SJCRH30 (cell line): ENCODE data around the gene SPRED2. TPM values are rescaled to one million over a fixed set of nuclear protein-coding genes. Genes with fewer than 3 reads are reported as not detected.
A peak's percentile ranks its signal among the peaks of the same experiment; 100 is the strongest.

ENCODE experiments used
- DNase-seq, 2 experiments: peaks; one replicate each; pipeline ENCODE4 v3.0.0-alpha.2; 2015 to 2020
- H3K27ac ChIP-seq: fragments of 250-450 bp; sonication (Bioruptor Pico); 2 replicates; pipeline ENCODE4 v1.5.1; 2020; ENCODE audit warnings: mild to moderate bottlenecking, moderate library complexity
- H3K27me3 ChIP-seq: fragments of 250-450 bp; sonication (Bioruptor Pico); 2 replicates; pipeline ENCODE4 v1.5.1; 2020; ENCODE audit warnings: mild to moderate bottlenecking, moderate library complexity
- H3K36me3 ChIP-seq: fragments of 250-450 bp; sonication (Bioruptor Pico); 2 replicates; pipeline ENCODE4 v1.5.1; 2020; ENCODE audit warnings: mild to moderate bottlenecking, moderate library complexity
- H3K4me1 ChIP-seq: fragments of 250-450 bp; sonication (Bioruptor Pico); 2 replicates; pipeline ENCODE4 v1.5.1; 2020; ENCODE audit warnings: mild to moderate bottlenecking, moderate library complexity
- H3K4me3 ChIP-seq: fragments of 250-450 bp; sonication (Bioruptor Pico); 2 replicates; pipeline ENCODE4 v1.5.1; 2020; ENCODE audit warnings: mild to moderate bottlenecking, moderate library complexity
- H3K9me3 ChIP-seq: fragments of 250-450 bp; sonication (Bioruptor Pico); replicated peaks from 2 replicates; pipeline ENCODE4 v1.5.1; 2020; ENCODE audit warnings: mild to moderate bottlenecking, moderate library complexity
- total RNA-seq: library from RNA; depleted of rRNA; stranded (reverse); fragments of >200 nt; shearing (Covaris generic); gene quantifications from 2 replicates; pipeline ENCODE4 v1.2.3, GENCODE V29; 2014

Gene SPRED2
- total RNA-seq, 1 experiment from 2014 or later: 20.8 TPM

DNA sequence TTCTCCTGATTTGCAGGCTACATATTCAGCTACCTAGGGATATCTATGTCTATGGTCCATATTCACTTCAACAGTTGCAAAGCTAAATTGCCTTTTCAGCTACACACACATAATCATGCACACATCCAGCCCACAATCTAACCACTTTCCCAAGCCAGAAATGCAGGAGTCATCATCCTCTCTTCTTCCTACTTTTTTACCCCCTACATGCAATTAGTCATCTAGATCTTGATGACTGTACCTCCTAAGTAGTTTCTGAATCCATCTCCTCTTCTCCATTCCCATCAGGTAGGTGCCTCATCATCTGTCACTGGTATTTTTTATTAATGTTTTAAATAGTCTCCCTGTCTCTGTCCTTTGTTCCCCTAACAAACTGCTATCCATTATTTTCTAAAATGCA is 23.7 kb upstream of the SPRED2 start:
- DNase-seq: no peak
- Histone ChIP-seq H3K4me1 (no peaks in the 10 kb centered on the region), H3K4me3 (no peak overlapping the region), H3K9me3 (peaks cover 2% of the 10 kb centered on the region; the same call in 1 of the 2 replicates), H3K27me3 (no peaks in the 10 kb centered on the region), H3K36me3 (no peaks in the 10 kb centered on the region), H3K27ac (no peak overlapping the region)

DNA sequence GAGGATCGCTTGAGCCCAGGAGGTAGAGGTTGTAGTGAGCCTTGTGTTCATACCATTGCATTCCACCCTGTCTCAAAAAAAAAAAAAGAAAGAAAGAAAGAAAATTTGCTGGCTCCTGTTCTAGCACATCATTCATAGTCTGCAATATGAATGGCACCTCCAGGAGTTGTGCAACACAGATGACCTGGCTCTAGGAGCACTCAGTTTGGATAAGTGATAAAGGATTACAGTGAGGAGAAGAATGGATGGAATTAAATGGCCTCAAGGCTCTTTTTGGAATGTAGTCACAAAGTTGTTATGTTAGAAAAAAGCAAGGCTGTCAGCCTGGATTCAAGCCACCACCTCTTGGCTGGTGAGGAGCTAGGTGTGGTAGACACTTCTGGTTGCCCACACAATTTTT is 21.5 kb upstream of the SPRED2 start:
- H3K4me3 ChIP-seq: no peak overlapping the region
- no peak for DNase-seq
- no peaks in the 10 kb centered on the region; the same call in 1 of the 2 replicates for H3K36me3 ChIP-seq
- H3K27ac ChIP-seq: no peak overlapping the region
- H3K27me3 ChIP-seq: no peaks in the 10 kb centered on the region
- H3K9me3 ChIP-seq: peaks cover 2% of the 10 kb centered on the region; the same call in 1 of the 2 replicates
- H3K4me1 ChIP-seq: no peaks in the 10 kb centered on the region

DNA sequence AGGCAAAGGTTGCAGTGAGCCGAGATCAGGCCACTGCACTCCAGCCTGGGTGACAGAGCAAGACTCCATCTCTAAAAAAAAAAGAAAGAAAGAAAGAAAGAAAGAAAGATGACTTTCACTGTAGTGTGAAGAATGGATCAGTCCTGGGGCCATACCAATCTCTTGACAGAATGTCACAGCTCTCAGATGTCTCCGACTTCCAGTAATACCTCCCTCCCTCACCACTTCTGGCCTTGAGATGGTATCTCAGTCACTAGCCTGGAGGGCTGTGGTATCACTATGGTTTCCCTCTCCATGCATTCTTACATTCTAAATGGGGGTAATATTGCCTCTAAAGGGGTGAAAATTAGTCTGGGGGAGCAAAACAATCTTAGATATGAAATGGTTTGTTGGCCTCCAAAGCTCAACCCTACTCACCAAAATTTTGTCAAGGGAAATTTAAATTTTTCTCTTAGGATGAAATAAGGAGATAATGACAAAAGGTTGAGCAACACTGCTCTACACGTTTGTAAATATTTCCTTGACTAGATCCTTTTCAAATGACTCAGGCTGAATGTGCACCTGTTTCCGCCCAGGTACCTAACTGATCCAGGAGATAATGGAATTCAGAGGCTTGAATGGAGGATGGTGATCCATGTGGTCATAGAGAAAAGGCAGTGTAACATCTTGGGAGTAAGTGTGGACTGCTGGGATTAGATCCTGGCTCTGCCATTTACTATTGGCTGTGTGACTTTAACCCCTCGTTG is 19.9 kb upstream of the SPRED2 start:
- H3K4me1 ChIP-seq: no peaks in the 10 kb centered on the region
- H3K4me3 ChIP-seq: no peak overlapping the region
- no peaks in the 10 kb centered on the region; the same call in 1 of the 2 replicates for H3K36me3 ChIP-seq
- H3K27me3 ChIP-seq: no peaks in the 10 kb centered on the region
- peaks cover 7% of the 10 kb centered on the region; the same call in 1 of the 2 replicates for H3K9me3 ChIP-seq
- no peak overlapping the region for H3K27ac ChIP-seq
- no peak for DNase-seq

DNA sequence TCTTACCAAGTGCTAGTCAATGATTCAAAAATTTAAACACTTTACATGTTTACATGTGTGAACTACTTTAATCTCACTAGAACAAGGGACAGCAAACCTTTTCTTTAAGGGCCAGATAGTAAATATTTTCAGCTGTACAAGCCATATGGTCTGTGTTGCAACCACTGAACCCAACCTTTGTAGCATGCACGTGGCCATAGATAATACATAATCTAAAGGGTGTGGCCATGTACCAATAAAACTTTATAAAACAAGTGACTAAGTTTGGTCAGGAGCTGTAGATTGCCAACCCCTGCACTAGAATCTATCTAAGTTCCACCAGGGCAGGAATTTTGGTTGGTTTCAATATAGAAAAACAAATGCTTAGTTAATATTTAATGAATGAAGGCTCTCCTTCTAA is 18.4 kb upstream of the SPRED2 start:
- no peak overlapping the region for H3K27ac ChIP-seq
- H3K36me3 ChIP-seq: no peaks in the 10 kb centered on the region; the same call in 1 of the 2 replicates
- H3K27me3 ChIP-seq: no peaks in the 10 kb centered on the region
- no peaks in the 10 kb centered on the region for H3K4me1 ChIP-seq
- H3K4me3 ChIP-seq: no peak overlapping the region
- DNase-seq: no peak
- peaks cover 7% of the 10 kb centered on the region; the same call in 1 of the 2 replicates for H3K9me3 ChIP-seq

DNA sequence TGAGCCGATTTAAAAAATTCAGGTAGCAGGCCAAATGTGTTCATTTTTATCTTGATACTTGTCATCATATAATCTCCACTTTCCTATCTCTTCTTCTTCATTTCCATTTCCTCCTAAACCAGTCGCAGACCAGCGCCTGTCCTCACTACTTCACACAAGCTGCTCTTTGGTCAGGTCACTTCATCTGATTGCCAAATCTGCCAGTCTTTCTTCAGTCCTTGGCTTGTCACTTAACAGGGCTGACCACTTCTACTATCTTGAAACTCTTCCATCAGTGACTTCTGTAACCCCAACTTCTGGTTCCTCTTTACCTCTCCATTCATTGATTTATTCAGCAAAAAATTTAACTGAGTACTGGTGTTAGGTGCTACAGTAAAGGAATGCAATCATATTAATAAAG is 18.0 kb upstream of the SPRED2 start:
- Histone ChIP-seq H3K27ac (no peak overlapping the region), H3K36me3 (no peaks in the 10 kb centered on the region; the same call in 1 of the 2 replicates), H3K27me3 (no peaks in the 10 kb centered on the region), H3K4me1 (no peaks in the 10 kb centered on the region), H3K9me3 (peaks cover 7% of the 10 kb centered on the region; the same call in 1 of the 2 replicates), H3K4me3 (no peak overlapping the region)
- no peak for DNase-seq

DNA sequence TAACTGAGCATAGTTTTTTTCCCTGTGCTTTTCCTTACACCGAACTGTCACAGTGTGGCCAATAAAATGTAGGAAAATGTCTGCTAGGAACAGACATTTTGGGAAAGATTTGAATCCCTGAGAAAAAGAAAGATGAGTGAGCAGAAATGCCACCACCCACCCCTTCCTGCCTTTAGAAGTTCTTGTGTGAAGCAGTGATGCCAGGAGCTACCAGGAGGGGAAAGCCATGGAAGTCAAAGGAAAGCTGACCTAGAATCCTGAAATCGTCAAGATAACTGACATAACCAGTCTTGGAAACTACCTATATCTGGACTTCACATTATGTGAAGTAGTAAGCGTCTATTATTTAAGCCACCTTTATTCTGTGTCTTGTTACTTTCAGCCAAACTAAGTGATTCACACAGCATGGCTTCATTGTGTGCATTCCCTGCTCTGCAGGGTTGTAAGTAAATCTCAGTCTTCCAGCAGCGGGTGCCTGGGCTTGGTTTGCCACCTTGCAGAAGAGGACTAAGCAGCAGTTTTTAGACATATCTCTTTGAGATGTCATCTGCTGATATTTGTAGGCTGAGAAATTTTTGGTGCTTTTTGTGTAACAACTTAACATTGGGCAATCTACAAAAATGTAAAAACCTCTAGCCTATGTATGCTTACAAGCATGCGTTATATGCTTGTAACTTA is 11.2 kb upstream of the SPRED2 start:
- DNase-seq: no peak
- H3K9me3 ChIP-seq: 0 out of 2 replicates have a peak, but pooled peaks cover 5% of the 10 kb centered on the region
- no peaks in the 10 kb centered on the region for H3K27me3 ChIP-seq
- H3K36me3 ChIP-seq: no peaks in the 10 kb centered on the region
- no peaks in the 10 kb centered on the region for H3K4me1 ChIP-seq
- no peak overlapping the region for H3K4me3 ChIP-seq
- no peak overlapping the region for H3K27ac ChIP-seq

DNA sequence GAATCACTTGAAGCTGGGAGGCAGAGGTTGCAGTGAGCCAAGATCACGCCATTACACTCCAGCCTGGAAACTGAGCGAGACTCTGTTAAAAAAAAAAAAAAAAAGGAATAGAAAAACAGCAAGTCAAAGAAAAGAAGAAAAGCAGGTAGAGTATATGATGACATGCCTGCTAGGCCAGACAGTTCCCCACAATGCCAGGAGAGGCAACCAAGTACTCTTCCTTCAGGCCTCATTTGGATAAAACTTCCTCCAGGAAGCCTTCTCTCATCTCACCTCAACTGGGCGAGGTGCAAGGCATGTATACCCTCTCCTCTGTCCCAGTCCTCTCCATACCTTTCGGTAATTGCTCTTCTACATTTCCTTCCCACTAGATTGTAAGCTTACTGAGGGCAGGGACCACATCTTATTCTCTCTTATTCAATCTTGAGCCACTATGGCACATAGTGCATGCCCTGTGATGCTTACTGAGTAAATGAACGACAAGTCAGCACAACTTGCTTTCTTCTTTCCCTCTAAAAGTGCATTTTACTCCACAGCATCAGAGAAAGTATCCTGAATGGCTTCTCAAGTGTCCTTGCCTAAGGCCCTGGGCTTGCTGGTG is 10.1 kb upstream of the SPRED2 start:
- no peaks in the 10 kb centered on the region for H3K4me1 ChIP-seq
- no peaks in the 10 kb centered on the region for H3K36me3 ChIP-seq
- no peak overlapping the region for H3K4me3 ChIP-seq
- H3K27me3 ChIP-seq: no peaks in the 10 kb centered on the region
- no peak for DNase-seq
- no peak overlapping the region for H3K27ac ChIP-seq
- no peaks in the 10 kb centered on the region for H3K9me3 ChIP-seq

DNA sequence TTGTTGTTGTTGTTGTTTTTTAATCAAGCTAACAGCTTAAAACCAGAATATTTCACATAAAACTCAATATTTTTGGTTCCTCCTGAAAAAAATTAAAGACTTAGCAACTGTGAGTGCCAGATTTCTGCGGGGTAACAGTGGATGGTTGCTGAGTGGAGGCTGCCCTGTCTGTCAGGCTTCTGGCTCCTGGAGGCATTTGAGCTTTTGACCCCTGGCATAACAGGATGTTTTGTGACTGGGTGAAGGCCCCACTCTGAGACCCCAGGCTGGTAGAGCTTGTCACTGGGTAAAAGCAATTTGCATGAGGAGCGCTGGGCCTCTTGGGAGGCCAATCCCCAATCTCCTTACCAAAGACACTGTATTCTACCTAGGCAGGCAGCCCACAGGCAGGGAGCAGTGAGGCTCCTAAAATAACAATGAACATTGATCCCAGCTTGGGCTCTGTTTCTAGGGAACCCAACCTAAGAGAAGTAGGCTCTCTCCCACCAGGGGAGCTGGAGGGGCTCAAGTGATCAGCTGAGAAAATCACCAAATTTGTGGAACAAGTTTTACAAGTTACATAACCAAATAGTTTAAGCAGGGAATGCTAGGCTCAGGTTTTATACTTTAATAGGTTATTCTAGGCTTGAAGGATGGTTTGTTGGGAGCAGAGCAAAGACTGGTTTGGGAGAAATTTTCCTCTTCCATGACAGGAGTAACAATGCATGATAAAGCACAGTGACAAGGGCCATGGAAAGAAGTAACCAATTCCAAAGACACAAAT is 5.9 kb upstream of the SPRED2 start:
- no peaks in the 10 kb centered on the region for H3K27me3 ChIP-seq
- no peak overlapping the region for H3K27ac ChIP-seq
- peaks cover 4% of the 10 kb centered on the region; the same call in 1 of the 2 replicates for H3K4me1 ChIP-seq
- H3K36me3 ChIP-seq: no peaks in the 10 kb centered on the region
- DNase-seq: no peak
- no peaks in the 10 kb centered on the region for H3K9me3 ChIP-seq
- no peak overlapping the region for H3K4me3 ChIP-seq

DNA sequence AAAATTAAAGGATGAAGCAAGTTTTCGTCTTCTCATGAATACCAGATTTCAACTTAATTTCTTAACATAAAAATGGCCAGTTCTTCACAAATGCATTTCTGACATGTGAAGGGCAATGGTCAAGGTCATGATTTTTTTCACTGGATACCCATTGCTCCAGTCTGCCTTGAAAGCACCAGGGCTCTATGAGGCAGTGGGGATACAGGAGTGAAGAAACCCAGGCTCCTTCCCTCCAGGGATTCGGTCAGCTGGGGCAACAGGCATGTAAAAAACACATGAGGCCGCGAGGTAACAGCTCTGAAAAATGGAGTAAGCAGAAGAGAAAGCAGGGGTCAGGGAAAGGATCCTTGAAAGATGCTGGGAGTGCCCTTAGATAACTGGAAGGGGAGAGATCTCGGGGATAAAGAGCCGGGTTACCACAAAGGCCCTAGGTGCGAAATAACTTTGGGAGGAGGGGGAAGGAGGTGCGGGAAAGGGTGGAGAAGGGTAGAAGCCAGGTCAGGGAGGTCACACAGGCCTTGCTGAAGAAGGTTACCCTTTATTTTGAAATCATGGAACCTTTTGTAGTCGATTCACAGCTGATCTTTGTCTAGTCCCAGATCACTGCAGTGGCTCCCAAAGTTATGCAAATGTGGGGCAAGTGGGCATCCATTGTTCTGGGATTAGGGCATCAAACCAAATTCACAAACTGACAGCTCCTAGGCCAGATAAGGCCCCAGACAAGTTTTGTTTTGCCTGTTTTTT is 5.2 kb upstream of the SPRED2 start:
- H3K4me3 ChIP-seq: peak overlapping the region; percentile 66

DNA sequence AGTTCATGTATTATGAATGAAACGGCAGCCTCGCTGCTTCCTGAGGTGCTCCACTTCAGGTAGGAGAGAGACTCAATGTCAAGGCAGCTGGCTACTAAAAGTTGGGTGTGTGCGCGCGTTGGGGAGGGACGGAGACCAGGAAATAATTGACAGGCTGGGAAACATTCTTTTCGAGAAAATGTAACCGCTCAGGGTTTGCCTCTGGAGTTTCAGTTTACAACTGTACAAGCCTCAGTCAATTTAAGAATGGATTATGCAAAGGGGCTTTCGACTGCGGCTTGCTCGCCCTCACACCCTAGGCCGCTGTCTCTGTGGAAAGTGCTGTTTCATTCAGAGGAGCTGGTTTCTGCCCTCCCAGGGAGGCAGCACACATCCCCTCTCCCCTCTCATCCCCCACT is 4.4 kb upstream of the SPRED2 start:
- Histone ChIP-seq H3K27ac (peak overlapping the region; percentile 75), H3K36me3 (no peaks in the 10 kb centered on the region), H3K9me3 (no peaks in the 10 kb centered on the region), H3K27me3 (no peaks in the 10 kb centered on the region), H3K4me1 (peaks cover 4% of the 10 kb centered on the region; the same call in 1 of the 2 replicates), H3K4me3 (peak overlapping the region; percentile 66)
- peak; percentile 43 to 64 for DNase-seq

More for the DNA sequence above, 5.2 kb upstream of the SPRED2 start:
- H3K27me3 ChIP-seq: no peaks in the 10 kb centered on the region
- H3K27ac ChIP-seq: peak overlapping the region; percentile 75
- no peak for DNase-seq
- H3K36me3 ChIP-seq: no peaks in the 10 kb centered on the region
- H3K9me3 ChIP-seq: no peaks in the 10 kb centered on the region
- peaks cover 4% of the 10 kb centered on the region; the same call in 1 of the 2 replicates for H3K4me1 ChIP-seq

DNA sequence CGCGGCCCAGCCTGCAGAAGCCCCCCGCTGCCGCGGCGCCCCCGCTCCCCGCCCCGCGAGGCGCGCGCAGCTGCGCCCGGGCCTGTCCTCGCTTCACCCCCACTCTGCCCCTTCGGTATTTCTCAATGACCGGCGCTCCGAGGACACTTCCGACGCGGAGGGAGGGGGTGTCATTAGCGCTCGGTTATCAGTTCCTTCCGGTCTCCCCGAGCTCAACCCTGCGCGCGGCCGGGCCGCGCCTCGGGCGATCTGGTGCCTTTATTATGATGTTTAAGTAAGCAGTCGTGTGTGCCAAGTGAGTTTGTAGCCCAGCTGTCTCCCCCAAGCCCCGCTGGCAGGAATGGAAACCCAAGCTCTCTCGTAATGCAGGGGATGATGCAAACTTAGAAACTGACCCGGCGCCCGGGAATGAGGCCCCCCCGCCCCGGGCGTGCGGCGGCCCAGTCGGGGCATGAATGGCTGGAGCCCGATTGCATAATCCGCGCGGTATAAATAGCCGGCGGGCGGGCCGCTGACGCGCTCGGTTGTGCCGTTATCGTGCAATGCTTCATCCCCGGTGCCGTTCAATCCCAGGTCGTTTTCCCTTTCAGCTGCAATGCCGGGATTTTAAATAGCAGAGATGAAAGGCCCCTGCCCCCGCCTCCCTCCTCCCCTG is 3.9 kb upstream of the SPRED2 start:
- peaks cover 4% of the 10 kb centered on the region; the same call in 1 of the 2 replicates for H3K4me1 ChIP-seq
- DNase-seq: peak; percentile 93 to 94
- peak overlapping the region; percentile 66 for H3K4me3 ChIP-seq
- H3K27ac ChIP-seq: peak overlapping the region; percentile 75
- no peaks in the 10 kb centered on the region for H3K9me3 ChIP-seq
- H3K27me3 ChIP-seq: no peaks in the 10 kb centered on the region
- H3K36me3 ChIP-seq: no peaks in the 10 kb centered on the region

DNA sequence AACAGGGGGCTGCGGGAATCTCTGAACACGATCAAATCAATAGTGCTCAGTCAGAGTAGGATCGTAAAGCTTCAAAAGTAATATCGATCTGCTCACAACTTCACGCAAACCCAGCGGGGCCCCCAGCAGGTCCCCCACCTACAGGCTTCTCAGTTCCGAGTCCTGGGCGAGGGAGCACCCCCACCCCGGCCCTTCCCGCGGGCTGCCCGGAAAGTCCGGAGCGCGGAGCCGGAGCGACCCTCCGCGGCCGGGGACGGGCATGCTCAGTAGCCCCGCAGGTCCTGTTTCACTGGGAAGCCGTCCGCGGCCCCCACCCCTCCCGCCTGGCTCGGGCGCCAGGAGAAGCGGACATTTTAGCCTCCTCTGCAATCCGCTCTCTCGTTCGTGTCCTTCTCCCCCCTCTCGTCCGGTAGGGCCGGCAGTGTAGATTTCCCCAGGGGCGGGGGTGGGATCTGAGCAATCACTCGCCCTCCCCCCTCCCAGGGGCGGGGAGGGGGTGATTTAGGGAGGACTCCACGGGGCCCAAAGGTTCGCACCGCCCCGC is 3.3 kb upstream of the SPRED2 start:
- peak overlapping the region; percentile 66 for H3K4me3 ChIP-seq
- peak; percentile 93 for DNase-seq
- H3K4me1 ChIP-seq: peaks cover 4% of the 10 kb centered on the region; the same call in 1 of the 2 replicates
- peak overlapping the region; percentile 75 for H3K27ac ChIP-seq
- H3K27me3 ChIP-seq: no peaks in the 10 kb centered on the region
- no peaks in the 10 kb centered on the region for H3K36me3 ChIP-seq
- no peaks in the 10 kb centered on the region for H3K9me3 ChIP-seq

DNA sequence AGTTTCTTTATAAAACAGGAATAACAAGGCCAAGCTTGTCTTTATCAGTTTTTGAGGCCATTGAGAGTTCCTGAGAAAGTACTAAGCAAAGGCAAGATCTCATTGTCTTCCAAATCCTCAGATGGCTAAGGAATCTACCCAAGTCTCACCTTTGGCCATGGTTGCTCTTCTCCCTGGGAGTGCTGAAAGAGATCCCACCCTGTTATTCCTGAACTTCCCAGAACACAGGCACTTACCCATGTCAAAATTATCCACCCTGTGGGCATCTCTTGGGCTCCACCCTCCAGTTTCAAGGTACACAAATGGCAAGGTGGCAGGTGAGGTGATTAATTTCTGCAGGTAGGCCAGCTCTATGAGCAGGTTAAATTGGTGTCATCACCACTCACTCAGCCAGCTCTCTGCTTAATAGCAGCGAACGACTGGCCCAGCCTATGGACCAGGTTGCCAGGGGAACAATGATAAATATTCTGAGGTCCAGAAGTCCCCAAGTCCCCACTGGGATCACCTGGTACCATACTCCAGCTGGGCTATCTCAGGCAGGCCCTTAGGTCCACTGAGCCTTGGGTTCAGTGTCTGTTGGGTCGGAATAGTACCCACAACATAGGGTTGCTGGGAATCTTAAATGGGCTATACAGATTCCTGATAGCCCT is 2.3 kb upstream of the SPRED2 start:
- no peak overlapping the region; the same call in 1 of the 2 replicates for H3K4me3 ChIP-seq
- DNase-seq: no peak
- no peak overlapping the region for H3K27ac ChIP-seq
- H3K9me3 ChIP-seq: no peaks in the 10 kb centered on the region
- no peaks in the 10 kb centered on the region for H3K27me3 ChIP-seq
- peaks cover 4% of the 10 kb centered on the region; the same call in 1 of the 2 replicates for H3K4me1 ChIP-seq
- no peaks in the 10 kb centered on the region for H3K36me3 ChIP-seq
